Raji (cell line): ENCODE measurements around the gene FOXC1.

Experiments used
- POLR2A ChIP-seq: IDR thresholded peaks from 2 replicates; pipeline ENCODE4 v1.6.1; 2011; ENCODE audit warnings: low read depth, low read length, control low read depth; ENCODE audit not compliant: insufficient read depth

FOXC1 gene

DNA sequence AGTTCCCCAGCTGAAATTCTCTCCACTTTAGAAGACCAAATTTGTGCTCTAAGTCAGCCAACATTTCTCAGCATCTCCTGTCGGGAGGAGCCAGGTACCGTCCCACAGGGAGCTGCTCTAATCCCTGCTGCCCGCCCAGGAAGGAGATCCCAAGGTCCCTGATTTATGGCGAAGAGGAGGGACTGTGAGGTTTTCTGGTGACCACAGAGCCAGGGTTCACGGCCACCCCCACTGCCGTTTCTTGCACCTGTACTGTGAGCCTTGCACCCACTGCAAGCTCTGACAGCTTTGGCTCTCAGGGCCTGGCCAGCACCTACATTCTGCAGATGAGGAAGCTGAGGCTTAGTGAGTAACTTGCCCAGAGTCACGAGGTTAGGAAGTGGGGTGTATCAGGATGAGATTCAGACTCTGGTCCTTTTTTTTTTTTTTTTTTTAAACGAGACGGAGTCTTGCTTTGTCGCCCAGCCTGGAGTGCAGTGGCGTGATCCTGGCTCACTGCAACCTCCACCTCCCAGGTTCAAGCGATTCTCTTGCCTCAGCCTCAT is 34.9 kb downstream of the FOXC1 start:
- no peak for TF ChIP-seq POLR2A

DNA sequence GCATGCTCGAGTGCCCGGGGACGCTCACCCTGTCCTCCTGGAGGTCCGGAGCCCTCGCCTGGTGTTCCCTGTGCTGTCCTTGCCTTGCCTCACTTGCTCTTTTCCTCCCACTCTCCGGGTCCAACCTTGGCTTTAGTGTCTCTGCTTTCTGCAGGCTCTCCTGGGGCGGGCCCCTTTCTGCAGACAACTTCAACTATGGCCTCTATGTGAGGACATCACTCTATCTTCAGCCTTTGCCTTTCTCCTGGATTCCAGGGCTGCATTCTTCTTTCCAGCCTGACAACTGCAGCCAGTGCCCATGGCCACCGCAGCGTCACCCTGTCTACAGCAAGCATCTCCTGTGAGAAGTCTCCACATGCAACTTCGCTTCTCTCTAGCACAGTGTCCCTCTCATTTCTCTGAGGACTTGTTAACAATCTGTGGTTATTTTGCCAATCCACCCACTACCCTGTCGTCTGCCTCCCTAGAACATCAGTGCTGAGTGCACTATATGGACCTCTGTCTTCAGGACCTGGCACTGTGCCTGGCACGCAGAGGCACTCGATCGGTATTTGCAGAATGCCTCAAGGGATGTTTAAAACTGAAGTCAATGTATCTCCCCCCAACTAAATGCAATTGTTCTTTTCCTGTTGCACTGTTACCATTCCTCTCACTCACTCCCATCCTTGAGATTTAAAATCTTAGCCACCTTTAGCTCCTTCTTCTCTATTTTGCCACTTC is 35.9 kb downstream of the FOXC1 start:
- TF ChIP-seq POLR2A: no peak

DNA sequence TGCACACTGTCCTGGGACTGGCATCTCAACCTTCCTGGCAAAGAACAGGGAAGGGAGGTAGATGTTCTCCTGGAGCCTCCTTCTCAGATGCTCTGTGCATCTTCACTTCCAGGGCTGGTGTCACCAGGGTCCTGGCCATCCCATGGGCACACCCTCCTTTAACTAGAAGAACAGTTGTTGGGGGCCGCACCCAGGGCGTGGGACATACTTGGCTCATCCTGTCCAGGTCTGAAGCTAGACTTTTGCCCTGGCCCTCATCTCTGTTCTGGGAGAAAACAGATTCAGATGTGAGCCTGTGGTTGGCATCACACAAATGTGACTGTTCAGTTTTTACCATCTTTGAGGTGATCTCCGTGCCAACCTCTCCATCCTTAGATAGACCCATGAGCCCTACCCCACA is 41.6 kb downstream of the FOXC1 start:
- TF ChIP-seq POLR2A: no peak

DNA sequence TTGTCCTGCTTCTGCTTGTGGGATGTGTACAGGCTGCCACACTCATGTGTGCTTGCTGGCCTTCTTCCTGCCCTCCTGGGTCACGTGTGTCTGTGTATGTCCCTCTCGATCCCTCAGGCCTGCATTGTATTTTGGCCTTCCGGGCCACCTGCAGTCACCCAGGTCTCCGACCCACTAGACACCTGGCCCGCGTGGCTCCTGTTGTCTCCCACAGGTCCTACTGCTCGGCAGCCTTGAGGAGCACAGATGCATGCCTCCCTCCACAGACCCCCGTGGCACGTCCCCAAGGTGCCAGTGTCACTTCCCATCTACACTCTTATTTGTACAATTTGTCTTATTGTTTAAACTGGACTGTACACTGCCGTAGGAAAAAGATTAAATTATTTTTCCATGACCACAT is 43.1 kb downstream of the FOXC1 start:
- TF ChIP-seq POLR2A: no peak

DNA sequence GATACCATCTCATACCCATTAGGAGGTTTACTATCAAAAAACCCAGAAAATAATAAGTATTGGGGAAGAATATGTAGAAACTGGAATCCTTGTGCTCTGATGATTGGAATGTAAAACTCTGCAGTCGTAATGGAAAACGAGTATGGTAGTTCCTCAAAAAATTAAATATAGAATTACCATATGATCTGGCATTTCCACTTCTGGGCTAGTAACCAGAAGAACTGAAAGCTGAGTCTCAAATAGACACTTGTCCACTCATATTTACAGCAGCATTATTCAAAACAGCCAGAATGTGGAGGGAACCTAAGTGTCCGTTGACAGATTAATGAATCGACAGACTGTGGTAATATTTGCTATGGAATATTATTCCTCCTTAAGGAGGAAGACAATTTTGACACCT is 44.3 kb downstream of the FOXC1 start:
- no peak for TF ChIP-seq POLR2A

DNA sequence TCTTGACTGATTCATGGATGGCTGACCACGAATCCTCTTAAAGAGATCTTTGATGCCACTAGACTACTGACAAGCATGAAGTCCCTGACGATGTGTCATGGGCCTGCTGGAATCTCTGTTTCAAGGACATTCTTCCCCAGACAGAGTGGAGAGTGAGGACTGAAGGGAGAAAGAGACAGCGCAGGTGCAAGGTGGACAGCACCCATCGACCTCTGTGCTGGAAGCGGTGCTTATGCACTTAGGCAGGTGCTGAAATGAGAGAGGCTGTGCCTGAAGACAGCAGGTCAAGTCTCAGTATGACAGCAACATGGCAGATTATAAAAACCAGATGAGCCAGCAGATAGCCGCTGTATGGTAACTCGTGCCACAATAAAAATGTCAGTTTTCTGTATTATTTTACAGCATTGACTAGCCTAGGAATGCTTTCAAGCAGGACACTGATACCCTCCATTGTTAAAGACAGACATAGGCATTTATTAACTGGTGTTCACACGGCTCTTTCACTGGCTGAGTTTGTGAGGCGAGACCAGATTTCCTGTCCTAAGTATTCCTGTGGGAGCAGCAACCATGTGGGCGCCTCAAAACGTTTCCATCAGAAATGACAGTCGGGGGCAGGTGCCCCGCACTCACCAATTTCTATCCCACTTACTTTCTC is 47.5 kb downstream of the FOXC1 start:
- no peak for TF ChIP-seq POLR2A

DNA sequence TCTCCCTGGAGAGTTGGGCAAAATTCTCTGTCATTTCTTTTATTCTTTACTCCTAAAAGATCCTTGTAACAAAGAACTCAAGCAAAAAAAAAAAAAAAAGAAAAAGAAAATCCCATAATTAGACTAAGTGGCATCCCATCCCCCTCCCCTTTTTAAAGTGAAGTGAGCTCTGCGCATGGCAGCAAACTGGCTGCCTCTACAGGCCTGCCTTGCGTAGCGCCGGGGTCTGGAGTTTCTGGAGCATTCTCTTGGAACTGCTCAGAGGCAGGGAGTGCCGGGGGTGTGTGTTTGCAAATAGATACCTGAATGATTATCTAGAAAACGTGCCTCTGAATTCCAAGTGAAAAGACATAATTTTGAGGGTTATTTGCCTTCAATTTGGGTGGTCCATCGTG is 48.1 kb downstream of the FOXC1 start:
- no peak for TF ChIP-seq POLR2A

DNA sequence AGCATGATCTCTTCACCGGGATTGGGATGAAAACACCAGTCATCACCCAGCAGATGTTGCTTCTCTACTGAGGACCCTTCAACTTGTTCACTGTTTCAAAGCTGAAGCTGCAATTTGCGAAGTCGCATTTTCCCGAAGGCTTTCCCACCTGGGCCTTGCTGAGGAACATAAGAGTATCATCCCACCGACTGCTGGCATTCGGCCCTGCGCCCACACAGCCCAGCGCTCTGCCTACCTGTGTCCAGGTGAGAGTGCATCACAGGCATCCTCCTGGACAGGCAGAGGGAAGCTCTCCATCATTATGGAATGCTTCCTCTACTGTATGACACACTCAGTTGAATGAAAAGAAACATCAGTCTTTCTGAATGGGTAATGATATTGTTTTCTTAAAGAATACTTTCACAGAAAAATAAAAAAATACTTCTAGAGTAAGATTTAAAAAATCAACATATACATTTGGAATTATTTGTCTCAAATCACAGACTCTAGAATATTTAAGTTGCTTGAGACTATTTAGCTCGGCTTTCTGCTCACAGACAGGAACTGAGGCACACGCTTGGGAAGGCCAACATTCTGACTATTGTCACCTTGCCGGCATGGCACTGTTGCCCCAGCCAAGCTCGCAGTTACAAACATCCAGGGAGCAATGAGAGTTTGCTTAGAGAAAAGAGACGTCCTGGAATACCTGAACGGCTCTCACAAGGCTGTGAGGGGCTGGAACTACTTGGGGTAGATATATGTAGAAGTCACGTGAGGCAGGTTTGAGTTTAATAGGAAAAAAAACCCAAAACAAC is 48.7 kb downstream of the FOXC1 start:
- no peak for TF ChIP-seq POLR2A

DNA sequence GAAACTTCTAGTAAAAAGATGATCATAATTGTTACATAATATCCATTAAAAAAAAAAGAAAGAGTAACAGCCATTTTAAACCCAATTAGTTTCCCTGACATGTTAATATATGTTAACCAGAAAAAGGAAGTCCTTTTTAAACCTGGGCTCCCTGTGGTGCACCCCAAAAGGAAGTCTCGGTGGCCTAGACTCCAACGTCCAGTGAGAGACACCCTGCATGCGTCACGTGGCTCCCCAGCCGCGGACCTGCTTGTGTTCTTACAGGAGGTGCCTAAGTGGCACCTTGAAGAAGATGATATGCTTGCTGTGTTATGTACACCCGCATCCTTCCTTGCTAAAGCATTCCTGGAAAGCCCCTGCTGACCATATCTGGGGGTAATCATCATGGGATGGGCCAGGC is 50.1 kb downstream of the FOXC1 start:
- no peak for TF ChIP-seq POLR2A

DNA sequence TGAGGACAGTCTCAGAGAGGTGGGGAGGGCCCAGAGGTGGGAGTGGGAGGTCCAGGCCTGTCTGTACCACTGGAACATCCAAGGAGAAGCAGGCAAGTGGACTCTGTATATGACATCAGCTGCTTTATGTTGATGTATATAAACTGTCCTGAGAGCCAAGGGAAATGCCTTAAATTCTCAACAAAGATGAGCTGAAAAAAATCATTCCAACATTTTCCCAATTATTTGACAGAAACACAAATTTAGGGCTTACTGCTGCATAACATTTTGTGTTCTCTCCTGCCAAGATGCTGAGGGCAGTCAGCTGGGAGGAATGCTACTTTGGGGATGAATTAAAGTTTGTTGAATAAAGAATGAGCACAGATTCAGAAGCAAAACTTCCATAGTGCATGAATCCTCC is 52.8 kb downstream of the FOXC1 start:
- TF ChIP-seq POLR2A: no peak
